HEK293 (cell line): Measurements from ENCODE around the gene GNG3.

Experiments used
- IKZF3 ChIP-seq: fragments of 450-650 bp; IDR thresholded peaks from 2 replicates; pipeline ENCODE4 v1.5.0; 2018; ENCODE audit warnings: missing biosample characterization, mild to moderate bottlenecking, missing genetic modification characterization, moderate library complexity
- ZNF133 ChIP-seq: fragments of 450-650 bp; formaldehyde crosslinking; IDR thresholded peaks from 2 replicates; pipeline ENCODE4 v1.5.1; 2016; ENCODE audit warnings: missing biosample characterization, missing genetic modification characterization
- ZNF138 ChIP-seq: fragments of 450-650 bp; formaldehyde crosslinking; IDR thresholded peaks from 2 replicates; pipeline ENCODE4 v1.5.1; 2016; ENCODE audit warnings: missing biosample characterization, missing genetic modification characterization, borderline replicate concordance
- ZNF302 ChIP-seq: fragments of 450-650 bp; formaldehyde crosslinking; IDR thresholded peaks from 2 replicates; pipeline ENCODE4 v1.5.1; 2016; ENCODE audit warnings: missing biosample characterization, missing genetic modification characterization, low read depth
- ZNF324 ChIP-seq: fragments of 450-650 bp; formaldehyde crosslinking; IDR thresholded peaks from 2 replicates; pipeline ENCODE4 v1.5.1; 2016; ENCODE audit warnings: missing biosample characterization, missing genetic modification characterization
- ZNF394 ChIP-seq: fragments of 450-650 bp; formaldehyde crosslinking; IDR thresholded peaks from 2 replicates; pipeline ENCODE4 v1.5.1; 2016; ENCODE audit warnings: missing biosample characterization, missing genetic modification characterization, mild to moderate bottlenecking, moderate library complexity, borderline replicate concordance
- ZNF544 ChIP-seq: fragments of 450-650 bp; formaldehyde crosslinking; IDR thresholded peaks from 2 replicates; pipeline ENCODE4 v1.5.0; 2017; ENCODE audit warnings: missing biosample characterization, missing genetic modification characterization
- ZNF670 ChIP-seq: fragments of 450-650 bp; formaldehyde crosslinking; IDR thresholded peaks from 2 replicates; pipeline ENCODE4 v1.5.1; 2016; ENCODE audit warnings: missing biosample characterization, missing genetic modification characterization, low read depth
- TF ChIP-seq, protein P1 (sequence below): fragments of 450-650 bp; formaldehyde crosslinking; IDR thresholded peaks from 2 replicates; pipeline ENCODE4 v1.5.1; 2016; ENCODE audit warnings: missing biosample characterization, missing genetic modification characterization
- TF ChIP-seq, protein P2 (sequence below): fragments of 450-650 bp; formaldehyde crosslinking; conservative IDR thresholded peaks from 2 replicates; pipeline ENCODE4 v1.5.1; 2016; ENCODE audit warnings: low read depth, missing biosample characterization, missing genetic modification characterization
- TF ChIP-seq, protein P3 (sequence below): fragments of 450-650 bp; formaldehyde crosslinking; IDR thresholded peaks from 2 replicates; pipeline ENCODE4 v1.5.1; 2016; ENCODE audit warnings: missing biosample characterization, missing genetic modification characterization
- TF ChIP-seq, protein P4 (sequence below): fragments of 450-650 bp; formaldehyde crosslinking; IDR thresholded peaks from 2 replicates; pipeline ENCODE4 v1.5.1; 2016; ENCODE audit warnings: missing biosample characterization, missing genetic modification characterization
- TF ChIP-seq, protein P5 (sequence below): fragments of 450-650 bp; formaldehyde crosslinking; IDR thresholded peaks from 2 replicates; pipeline ENCODE4 v1.5.0; 2017; ENCODE audit warnings: missing biosample characterization, missing genetic modification characterization, borderline replicate concordance
- TF ChIP-seq, protein P6 (sequence below): fragments of 450-650 bp; formaldehyde crosslinking; IDR thresholded peaks from 2 replicates; pipeline ENCODE4 v1.5.1; 2016; ENCODE audit warnings: missing biosample characterization, missing genetic modification characterization

DNA sequence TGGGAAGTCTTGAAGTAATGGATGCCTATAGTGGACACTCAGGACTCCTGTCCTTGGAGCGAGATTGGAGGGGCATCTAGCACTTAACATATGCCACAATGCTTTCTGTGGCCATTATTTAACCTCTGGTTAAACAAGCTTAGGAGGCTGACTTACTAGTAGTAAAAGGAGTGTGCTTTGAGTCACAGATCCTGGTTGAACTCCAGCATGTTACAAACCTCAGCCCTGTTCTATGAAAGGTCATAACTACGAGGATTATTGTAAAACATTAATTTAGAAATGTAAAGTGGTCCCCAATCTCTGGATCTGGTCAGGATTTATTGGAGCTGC, 34.3 kb upstream of the GNG3 start:
- no peak for TF ChIP-seq ZNF302 (tag by site-specific recombination)
- TF ChIP-seq ZNF544 (tag by site-specific recombination), result no peak
- TF ChIP-seq, protein P1, sequence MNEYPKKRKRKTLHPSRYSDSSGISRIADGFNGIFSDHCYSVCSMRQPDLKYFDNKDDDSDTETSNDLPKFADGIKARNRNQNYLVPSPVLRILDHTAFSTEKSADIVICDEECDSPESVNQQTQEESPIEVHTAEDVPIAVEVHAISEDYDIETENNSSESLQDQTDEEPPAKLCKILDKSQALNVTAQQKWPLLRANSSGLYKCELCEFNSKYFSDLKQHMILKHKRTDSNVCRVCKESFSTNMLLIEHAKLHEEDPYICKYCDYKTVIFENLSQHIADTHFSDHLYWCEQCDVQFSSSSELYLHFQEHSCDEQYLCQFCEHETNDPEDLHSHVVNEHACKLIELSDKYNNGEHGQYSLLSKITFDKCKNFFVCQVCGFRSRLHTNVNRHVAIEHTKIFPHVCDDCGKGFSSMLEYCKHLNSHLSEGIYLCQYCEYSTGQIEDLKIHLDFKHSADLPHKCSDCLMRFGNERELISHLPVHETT (tag by site-specific recombination), result no peak
- no peak for TF ChIP-seq ZNF138
- no peak for TF ChIP-seq ZNF133 (tag by site-specific recombination)
- TF ChIP-seq, protein P2, sequence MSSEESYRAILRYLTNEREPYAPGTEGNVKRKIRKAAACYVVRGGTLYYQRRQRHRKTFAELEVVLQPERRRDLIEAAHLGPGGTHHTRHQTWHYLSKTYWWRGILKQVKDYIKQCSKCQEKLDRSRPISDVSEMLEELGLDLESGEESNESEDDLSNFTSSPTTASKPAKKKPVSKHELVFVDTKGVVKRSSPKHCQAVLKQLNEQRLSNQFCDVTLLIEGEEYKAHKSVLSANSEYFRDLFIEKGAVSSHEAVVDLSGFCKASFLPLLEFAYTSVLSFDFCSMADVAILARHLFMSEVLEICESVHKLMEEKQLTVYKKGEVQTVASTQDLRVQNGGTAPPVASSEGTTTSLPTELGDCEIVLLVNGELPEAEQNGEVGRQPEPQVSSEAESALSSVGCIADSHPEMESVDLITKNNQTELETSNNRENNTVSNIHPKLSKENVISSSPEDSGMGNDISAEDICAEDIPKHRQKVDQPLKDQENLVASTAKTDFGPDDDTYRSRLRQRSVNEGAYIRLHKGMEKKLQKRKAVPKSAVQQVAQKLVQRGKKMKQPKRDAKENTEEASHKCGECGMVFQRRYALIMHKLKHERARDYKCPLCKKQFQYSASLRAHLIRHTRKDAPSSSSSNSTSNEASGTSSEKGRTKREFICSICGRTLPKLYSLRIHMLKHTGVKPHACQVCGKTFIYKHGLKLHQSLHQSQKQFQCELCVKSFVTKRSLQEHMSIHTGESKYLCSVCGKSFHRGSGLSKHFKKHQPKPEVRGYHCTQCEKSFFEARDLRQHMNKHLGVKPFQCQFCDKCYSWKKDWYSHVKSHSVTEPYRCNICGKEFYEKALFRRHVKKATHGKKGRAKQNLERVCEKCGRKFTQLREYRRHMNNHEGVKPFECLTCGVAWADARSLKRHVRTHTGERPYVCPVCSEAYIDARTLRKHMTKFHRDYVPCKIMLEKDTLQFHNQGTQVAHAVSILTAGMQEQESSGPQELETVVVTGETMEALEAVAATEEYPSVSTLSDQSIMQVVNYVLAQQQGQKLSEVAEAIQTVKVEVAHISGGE (tag by site-specific recombination), result no peak
- TF ChIP-seq, protein P3, sequence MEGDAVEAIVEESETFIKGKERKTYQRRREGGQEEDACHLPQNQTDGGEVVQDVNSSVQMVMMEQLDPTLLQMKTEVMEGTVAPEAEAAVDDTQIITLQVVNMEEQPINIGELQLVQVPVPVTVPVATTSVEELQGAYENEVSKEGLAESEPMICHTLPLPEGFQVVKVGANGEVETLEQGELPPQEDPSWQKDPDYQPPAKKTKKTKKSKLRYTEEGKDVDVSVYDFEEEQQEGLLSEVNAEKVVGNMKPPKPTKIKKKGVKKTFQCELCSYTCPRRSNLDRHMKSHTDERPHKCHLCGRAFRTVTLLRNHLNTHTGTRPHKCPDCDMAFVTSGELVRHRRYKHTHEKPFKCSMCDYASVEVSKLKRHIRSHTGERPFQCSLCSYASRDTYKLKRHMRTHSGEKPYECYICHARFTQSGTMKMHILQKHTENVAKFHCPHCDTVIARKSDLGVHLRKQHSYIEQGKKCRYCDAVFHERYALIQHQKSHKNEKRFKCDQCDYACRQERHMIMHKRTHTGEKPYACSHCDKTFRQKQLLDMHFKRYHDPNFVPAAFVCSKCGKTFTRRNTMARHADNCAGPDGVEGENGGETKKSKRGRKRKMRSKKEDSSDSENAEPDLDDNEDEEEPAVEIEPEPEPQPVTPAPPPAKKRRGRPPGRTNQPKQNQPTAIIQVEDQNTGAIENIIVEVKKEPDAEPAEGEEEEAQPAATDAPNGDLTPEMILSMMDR (tag by site-specific recombination), result no peak
- no peak for TF ChIP-seq ZNF324 (tag by site-specific recombination)
- TF ChIP-seq, protein P4, sequence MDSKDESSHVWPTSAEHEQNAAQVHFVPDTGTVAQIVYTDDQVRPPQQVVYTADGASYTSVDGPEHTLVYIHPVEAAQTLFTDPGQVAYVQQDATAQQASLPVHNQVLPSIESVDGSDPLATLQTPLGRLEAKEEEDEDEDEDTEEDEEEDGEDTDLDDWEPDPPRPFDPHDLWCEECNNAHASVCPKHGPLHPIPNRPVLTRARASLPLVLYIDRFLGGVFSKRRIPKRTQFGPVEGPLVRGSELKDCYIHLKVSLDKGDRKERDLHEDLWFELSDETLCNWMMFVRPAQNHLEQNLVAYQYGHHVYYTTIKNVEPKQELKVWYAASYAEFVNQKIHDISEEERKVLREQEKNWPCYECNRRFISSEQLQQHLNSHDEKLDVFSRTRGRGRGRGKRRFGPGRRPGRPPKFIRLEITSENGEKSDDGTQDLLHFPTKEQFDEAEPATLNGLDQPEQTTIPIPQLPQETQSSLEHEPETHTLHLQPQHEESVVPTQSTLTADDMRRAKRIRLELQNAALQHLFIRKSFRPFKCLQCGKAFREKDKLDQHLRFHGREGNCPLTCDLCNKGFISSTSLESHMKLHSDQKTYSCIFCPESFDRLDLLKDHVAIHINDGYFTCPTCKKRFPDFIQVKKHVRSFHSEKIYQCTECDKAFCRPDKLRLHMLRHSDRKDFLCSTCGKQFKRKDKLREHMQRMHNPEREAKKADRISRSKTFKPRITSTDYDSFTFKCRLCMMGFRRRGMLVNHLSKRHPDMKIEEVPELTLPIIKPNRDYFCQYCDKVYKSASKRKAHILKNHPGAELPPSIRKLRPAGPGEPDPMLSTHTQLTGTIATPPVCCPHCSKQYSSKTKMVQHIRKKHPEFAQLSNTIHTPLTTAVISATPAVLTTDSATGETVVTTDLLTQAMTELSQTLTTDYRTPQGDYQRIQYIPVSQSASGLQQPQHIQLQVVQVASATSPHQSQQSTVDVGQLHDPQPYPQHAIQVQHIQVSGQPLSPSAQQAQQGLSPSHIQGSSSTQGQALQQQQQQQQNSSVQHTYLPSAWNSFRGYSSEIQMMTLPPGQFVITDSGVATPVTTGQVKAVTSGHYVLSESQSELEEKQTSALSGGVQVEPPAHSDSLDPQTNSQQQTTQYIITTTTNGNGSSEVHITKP, result no peak
- TF ChIP-seq, protein P5, sequence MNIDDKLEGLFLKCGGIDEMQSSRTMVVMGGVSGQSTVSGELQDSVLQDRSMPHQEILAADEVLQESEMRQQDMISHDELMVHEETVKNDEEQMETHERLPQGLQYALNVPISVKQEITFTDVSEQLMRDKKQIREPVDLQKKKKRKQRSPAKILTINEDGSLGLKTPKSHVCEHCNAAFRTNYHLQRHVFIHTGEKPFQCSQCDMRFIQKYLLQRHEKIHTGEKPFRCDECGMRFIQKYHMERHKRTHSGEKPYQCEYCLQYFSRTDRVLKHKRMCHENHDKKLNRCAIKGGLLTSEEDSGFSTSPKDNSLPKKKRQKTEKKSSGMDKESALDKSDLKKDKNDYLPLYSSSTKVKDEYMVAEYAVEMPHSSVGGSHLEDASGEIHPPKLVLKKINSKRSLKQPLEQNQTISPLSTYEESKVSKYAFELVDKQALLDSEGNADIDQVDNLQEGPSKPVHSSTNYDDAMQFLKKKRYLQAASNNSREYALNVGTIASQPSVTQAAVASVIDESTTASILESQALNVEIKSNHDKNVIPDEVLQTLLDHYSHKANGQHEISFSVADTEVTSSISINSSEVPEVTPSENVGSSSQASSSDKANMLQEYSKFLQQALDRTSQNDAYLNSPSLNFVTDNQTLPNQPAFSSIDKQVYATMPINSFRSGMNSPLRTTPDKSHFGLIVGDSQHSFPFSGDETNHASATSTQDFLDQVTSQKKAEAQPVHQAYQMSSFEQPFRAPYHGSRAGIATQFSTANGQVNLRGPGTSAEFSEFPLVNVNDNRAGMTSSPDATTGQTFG (tag by site-specific recombination), result no peak
- no peak for TF ChIP-seq ZNF394
- no peak for TF ChIP-seq ZNF670 (tag by site-specific recombination)
- no peak for TF ChIP-seq IKZF3
- TF ChIP-seq, protein P6, sequence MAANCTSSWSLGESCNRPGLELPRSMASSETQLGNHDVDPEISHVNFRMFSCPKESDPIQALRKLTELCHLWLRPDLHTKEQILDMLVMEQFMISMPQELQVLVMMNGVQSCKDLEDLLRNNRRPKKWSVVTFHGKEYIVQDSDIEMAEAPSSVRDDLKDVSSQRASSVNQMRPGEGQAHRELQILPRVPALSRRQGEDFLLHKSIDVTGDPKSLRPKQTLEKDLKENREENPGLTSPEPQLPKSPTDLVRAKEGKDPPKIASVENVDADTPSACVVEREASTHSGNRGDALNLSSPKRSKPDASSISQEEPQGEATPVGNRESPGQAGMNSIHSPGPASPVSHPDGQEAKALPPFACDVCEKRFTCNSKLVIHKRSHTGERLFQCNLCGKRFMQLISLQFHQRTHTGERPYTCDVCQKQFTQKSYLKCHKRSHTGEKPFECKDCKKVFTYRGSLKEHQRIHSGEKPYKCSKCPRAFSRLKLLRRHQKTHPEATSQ, result no peak
